GM04503 (cell line): ENCODE data around the gene PRM3.

ENCODE experiments used
- DNase-seq: peaks from one replicate; pipeline ENCODE4 v3.0.0-alpha.2; 2012; ENCODE audit warnings: low read depth

Gene PRM3

GRCh38 chr16:11272921-11273720 is at the start of gene PRM3:
TSS of gene PRM3 (minus strand) at chr16:11273629. CDS start at chr16:11273595, 34 bp downstream.
- DNase-seq = no peak

GRCh38 chr16:11322823-11323222 is 49.4 kb upstream of the PRM3 start:
- no peak for DNase-seq

- DNase-seq = no peak
Observed at GRCh38 chr16:11321662-11322061, 48.2 kb upstream of the PRM3 start.

GRCh38 chr16:11320170-11320569 is 46.7 kb upstream of the PRM3 start:
- no peak for DNase-seq

GRCh38 chr16:11319529-11320146 is 46.2 kb upstream of the PRM3 start:
- DNase-seq = no peak

- no peak for DNase-seq
Observed at GRCh38 chr16:11318817-11319216, 45.4 kb upstream of the PRM3 start.

GRCh38 chr16:11316331-11317015 is 43.0 kb upstream of the PRM3 start:
- no peak for DNase-seq

- DNase-seq = no peak
Observed at GRCh38 chr16:11315510-11315909, 42.1 kb upstream of the PRM3 start.

GRCh38 chr16:11314309-11314894 is 41.0 kb upstream of the PRM3 start:
- DNase-seq = no peak

- no peak for DNase-seq
Observed at GRCh38 chr16:11313493-11314308, 40.3 kb upstream of the PRM3 start.

GRCh38 chr16:11312718-11313492 is 39.5 kb upstream of the PRM3 start:
- no peak for DNase-seq

GRCh38 chr16:11310997-11311561 is 37.6 kb upstream of the PRM3 start:
- DNase-seq = no peak

- no peak for DNase-seq
Observed at GRCh38 chr16:11310634-11310977, 37.2 kb upstream of the PRM3 start.

GRCh38 chr16:11309895-11310633 is 36.6 kb upstream of the PRM3 start:
- no peak for DNase-seq

GRCh38 chr16:11308493-11309283 is 35.3 kb upstream of the PRM3 start:
- no peak for DNase-seq

- no peak for DNase-seq
Observed at GRCh38 chr16:11307639-11308492, 34.4 kb upstream of the PRM3 start.

- no peak for DNase-seq
Observed at GRCh38 chr16:11306997-11307638, 33.7 kb upstream of the PRM3 start.

GRCh38 chr16:11306381-11306780 is 33.0 kb upstream of the PRM3 start:
- DNase-seq = no peak
